PC-3 (cell line): Measurements from ENCODE around the gene CDK4.

Experiments used
- EZH2phosphoT487 ChIP-seq: fragments of 300-600 bp; sonication (generic); IDR thresholded peaks from 2 replicates; pipeline ENCODE4 v1.6.1; 2018; ENCODE audit warnings: mild to moderate bottlenecking, antibody characterized with exemption, low read length, borderline replicate concordance
- TF ChIP-seq, protein P1 (sequence below): fragments of 300-600 bp; sonication (generic); conservative IDR thresholded peaks from 2 replicates; pipeline ENCODE4 v1.5.1; 2017; ENCODE audit warnings: antibody characterized with exemption, low read depth, mild to moderate bottlenecking, low read length

DNA sequence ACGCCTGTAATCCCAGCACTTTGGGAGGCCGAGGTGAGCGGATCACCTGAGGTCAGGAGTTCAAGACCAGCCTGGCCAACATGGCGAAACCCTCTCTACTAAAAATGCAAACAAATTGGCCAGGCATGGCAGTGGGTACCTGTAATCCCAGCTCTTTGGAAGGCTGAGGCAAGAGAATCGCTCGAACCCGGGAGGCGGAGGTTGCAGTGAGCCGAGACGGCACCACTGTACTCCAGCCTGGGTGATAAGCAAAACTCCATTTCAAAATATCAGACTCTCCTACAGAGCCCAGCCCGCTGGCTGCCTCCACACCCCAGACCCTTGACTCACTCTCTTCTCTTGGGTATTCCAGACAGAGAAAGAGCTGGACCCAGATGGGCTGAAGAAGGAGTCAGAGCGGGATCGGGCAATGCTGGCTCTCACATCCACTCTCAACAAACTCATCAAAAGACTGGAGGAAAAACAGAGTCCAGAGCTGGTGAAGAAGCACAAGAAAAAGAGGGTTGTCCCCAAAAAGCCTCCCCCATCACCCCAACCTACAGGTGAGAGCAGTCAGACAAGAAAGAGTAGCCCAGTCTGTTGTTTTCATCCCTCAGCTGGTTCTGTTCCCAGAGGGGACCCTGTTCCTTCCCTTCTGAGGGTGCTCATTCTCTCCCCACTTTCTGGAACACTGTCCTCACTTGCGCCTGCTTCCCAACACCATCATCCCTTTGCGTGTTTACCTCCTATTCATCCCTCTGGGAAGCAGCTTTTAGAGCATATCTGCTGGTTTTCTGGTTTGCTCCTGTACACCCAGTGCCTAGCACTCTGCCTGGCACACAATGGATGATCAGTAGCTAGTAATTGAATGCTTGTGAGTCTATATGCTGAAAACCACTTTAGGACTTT lies 33.2 kb downstream of the CDK4 start:
- TF ChIP-seq, protein P1, sequence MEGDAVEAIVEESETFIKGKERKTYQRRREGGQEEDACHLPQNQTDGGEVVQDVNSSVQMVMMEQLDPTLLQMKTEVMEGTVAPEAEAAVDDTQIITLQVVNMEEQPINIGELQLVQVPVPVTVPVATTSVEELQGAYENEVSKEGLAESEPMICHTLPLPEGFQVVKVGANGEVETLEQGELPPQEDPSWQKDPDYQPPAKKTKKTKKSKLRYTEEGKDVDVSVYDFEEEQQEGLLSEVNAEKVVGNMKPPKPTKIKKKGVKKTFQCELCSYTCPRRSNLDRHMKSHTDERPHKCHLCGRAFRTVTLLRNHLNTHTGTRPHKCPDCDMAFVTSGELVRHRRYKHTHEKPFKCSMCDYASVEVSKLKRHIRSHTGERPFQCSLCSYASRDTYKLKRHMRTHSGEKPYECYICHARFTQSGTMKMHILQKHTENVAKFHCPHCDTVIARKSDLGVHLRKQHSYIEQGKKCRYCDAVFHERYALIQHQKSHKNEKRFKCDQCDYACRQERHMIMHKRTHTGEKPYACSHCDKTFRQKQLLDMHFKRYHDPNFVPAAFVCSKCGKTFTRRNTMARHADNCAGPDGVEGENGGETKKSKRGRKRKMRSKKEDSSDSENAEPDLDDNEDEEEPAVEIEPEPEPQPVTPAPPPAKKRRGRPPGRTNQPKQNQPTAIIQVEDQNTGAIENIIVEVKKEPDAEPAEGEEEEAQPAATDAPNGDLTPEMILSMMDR = no peak
- no peak for TF ChIP-seq EZH2phosphoT487
